Retinal pigment epithelial cell (primary cell): ENCODE measurements around the gene PPM1N.

Experiments used
- DNase-seq: peaks from one replicate; pipeline ENCODE4 v3.0.0-alpha.2; 2010; ENCODE audit warnings: low read depth
- H3K4me3 ChIP-seq: 2 replicates; pipeline ENCODE4 v1.5.1; 2011; ENCODE audit warnings: mild to moderate bottlenecking, low read length, control low read depth, moderate library complexity
- TF ChIP-seq, protein P1 (sequence below): conservative IDR thresholded peaks from 2 replicates; pipeline ENCODE4 v1.5.1; 2011; ENCODE audit warnings: low read depth, low read length, control low read depth, inconsistent platforms

PPM1N gene

GRCh38 chr19:45526143-45526542 lies 27.9 kb downstream of the PPM1N start:
- TF ChIP-seq, protein P1, sequence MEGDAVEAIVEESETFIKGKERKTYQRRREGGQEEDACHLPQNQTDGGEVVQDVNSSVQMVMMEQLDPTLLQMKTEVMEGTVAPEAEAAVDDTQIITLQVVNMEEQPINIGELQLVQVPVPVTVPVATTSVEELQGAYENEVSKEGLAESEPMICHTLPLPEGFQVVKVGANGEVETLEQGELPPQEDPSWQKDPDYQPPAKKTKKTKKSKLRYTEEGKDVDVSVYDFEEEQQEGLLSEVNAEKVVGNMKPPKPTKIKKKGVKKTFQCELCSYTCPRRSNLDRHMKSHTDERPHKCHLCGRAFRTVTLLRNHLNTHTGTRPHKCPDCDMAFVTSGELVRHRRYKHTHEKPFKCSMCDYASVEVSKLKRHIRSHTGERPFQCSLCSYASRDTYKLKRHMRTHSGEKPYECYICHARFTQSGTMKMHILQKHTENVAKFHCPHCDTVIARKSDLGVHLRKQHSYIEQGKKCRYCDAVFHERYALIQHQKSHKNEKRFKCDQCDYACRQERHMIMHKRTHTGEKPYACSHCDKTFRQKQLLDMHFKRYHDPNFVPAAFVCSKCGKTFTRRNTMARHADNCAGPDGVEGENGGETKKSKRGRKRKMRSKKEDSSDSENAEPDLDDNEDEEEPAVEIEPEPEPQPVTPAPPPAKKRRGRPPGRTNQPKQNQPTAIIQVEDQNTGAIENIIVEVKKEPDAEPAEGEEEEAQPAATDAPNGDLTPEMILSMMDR: no peak
- no peak for DNase-seq
- no peak overlapping the region for H3K4me3 ChIP-seq

GRCh38 chr19:45526971-45527370 lies 28.7 kb downstream of the PPM1N start:
- TF ChIP-seq, protein P1: no peak
- H3K4me3 ChIP-seq: no peak overlapping the region
- DNase-seq: no peak

GRCh38 chr19:45527731-45528130 lies 29.5 kb downstream of the PPM1N start:
- no peak for DNase-seq
- no peak overlapping the region for H3K4me3 ChIP-seq
- TF ChIP-seq, protein P1: no peak

DNA sequence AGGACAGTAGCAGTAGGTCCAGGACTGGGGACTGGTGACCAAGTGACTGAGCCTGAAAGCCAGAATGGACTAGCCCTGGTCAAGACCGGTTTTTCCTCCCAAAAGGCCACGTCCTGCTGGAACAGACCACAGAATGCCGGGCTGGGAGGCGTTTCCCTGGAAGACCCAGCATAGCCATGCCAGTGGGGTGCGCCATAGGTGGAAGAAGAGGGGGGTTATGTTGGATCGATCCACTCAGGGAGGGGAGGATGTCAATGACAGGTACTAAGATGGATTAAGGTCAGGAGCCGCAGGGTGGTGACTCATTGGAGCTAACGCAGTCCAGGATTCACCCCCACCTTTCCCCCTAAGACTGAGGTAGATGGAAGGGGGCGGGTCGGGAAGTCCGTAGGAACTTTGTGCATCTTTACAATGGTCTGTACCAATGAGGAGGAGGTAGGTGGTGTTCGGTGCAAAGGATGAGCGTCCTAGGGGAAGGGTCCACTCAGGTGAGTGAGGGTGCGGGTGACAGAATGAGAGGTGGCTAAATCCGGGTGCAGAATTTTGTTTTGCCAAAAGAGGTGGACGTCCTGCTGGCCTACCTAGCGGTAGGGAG lies 30.0 kb downstream of the PPM1N start:
- no peak for DNase-seq
- TF ChIP-seq, protein P1: no peak

GRCh38 chr19:45528744-45529419 lies 30.6 kb downstream of the PPM1N start:
- TF ChIP-seq, protein P1: no peak
- peak overlapping the region; percentile 49 for H3K4me3 ChIP-seq
- DNase-seq: no peak

More for the DNA sequence above, 30.0 kb downstream of the PPM1N start:
- peak overlapping the region; percentile 49 for H3K4me3 ChIP-seq

GRCh38 chr19:45529420-45529785 lies 31.2 kb downstream of the PPM1N start:
- no peak for DNase-seq
- peak overlapping the region; percentile 49 for H3K4me3 ChIP-seq
- TF ChIP-seq, protein P1: no peak

GRCh38 chr19:45531349-45531748 lies 33.1 kb downstream of the PPM1N start:
- TF ChIP-seq, protein P1: no peak
- no peak overlapping the region for H3K4me3 ChIP-seq
- no peak for DNase-seq
